ENCODE measurements around the gene HPS3. TPM values are rescaled to one million over a fixed set of nuclear protein-coding genes. Genes with fewer than 3 reads are reported as not detected.
"Not testable (repeated sequence)": the region's sequence is repeated elsewhere in the genome, so short reads cannot be mapped to it uniquely, and the experiment has no call there.

Gene HPS3
- total and polyA plus RNA-seq, 2 of the 4 experiments (the other 2 are of a cell fraction): 15.2 to 24.2 TPM

- ATAC-seq (ENCODE audit: low read depth); H2BK5ac ChIP-seq (ENCODE audit: low read depth, low read length, poor library complexity, severe bottlenecking); H4K8ac ChIP-seq (ENCODE audit: low read depth in 2 of 2, low read length in 2 of 2); H4K5ac ChIP-seq (ENCODE audit: low read depth, low read length); H2BK120ac ChIP-seq (ENCODE audit: low read depth, low read length); BruUV-seq (replicated peaks); POLR2A ChIA-PET (ENCODE audit: unreplicated experiment); H2BK20ac ChIP-seq (ENCODE audit: low read depth, low read length); H3K9me3 ChIP-seq (ENCODE audit: control insufficient read depth, insufficient read depth, low read length); H3K23ac ChIP-seq (ENCODE audit: low read depth, low read length); dilution Hi-C loops (cut with HindIII; ENCODE audit: low sequenced_read_pairs, unreplicated experiment); H2AFZ ChIP-seq (replicated peaks; ENCODE audit: low read length, poor library complexity); intact Hi-C loops (cut with micrococcal nuclease); H3K4me3 ChIP-seq (ENCODE audit: insufficient read depth, low read depth, low read length); CTCF ChIA-PET; H2AK9ac ChIP-seq (replicated peaks; ENCODE audit: low read depth, low read length, poor library complexity); H3K36me3 ChIP-seq (ENCODE audit: control insufficient read depth, insufficient read depth, low read length); in situ Hi-C loops (cut with MboI; ENCODE audit: low sequenced_read_pairs); H2BK15ac ChIP-seq (ENCODE audit: low read depth, low read length); DNase-seq; H3K14ac ChIP-seq (replicated peaks; ENCODE audit: low read depth, low read length); H4K91ac ChIP-seq (ENCODE audit: insufficient read depth, low read depth, low read length); H3K4me2 ChIP-seq (ENCODE audit: low read depth, low read length); H3K4me1 ChIP-seq (ENCODE audit: control insufficient read depth, insufficient read depth, low read length); H3K56ac ChIP-seq (ENCODE audit: extremely low read depth, insufficient read depth, low read length); H3K27me3 ChIP-seq (ENCODE audit: control insufficient read depth, insufficient read depth, low read length); H3K9ac ChIP-seq (ENCODE audit: low read depth, low read length); H3K27ac ChIP-seq (ENCODE audit: insufficient read depth, low read length); H3K79me1 ChIP-seq (ENCODE audit: low read depth in 1 of 2, low read length in 2 of 2); H3K4ac ChIP-seq (ENCODE audit: low read depth, low read length); H4K20me1 ChIP-seq (ENCODE audit: insufficient read depth, low read length); H3K18ac ChIP-seq (ENCODE audit: low read depth, low read length); H3K9me1 ChIP-seq (ENCODE audit: insufficient read depth, low read length); H2AK5ac ChIP-seq (ENCODE audit: low read depth, low read length): not testable (repeated sequence)
- WGBS, 2 experiments (ENCODE audit: extremely low coverage in 2 of 2, insufficient read length in 1 of 2): no CpG with 5 or more reads among the region's 1 CpG
Measured at GRCh38 chr3:149219380-149220121, 90.1 kb downstream of the HPS3 start.

Measured in IMR-90 (cell line).